HG02759 (cell line): ENCODE measurements around the gene P4HA2.
A peak's percentile ranks its signal among the peaks of the same experiment; 100 is the strongest.

Source experiments
- ATAC-seq: cut with Tn5 transposase; IDR thresholded peaks from one replicate; pipeline ENCODE4 v1.9.1; 2021; ENCODE audit warnings: mild to moderate bottlenecking, moderate library complexity; ENCODE audit not compliant: unreplicated experiment

The P4HA2 gene

DNA sequence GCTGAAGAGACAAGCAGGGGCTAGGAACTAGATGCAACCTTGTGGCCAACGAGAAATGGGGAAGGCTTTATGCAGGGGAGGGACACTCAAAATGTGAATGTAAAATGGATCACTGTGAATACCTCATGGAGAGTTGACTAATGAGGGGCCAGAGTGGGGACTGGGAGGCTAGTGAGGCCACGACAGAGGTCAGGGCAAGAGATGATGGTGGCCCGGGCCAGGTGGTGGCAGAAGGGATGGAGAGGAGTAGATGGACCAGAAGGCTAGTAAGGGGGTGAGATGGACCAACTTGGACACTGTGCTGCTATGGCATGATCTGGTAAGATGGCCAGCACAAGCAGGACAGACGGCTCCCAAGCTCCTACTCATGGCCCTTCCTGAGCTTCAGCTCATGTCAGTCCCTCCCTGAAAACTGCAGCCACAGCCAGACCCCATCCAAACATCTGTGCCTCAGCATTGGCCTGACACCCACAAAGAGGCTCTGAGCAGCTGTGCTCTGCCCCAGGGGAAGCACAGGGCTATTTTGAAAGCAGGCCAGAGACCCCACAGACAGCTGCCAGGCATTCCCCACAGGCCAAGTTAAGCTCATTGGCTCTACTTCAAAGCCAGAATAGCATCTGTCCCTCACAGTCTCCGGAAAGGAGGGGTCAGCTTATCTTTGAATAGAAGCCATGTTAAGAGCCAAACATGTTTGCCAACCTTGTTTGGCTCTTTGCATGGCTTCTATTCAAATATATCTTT lies 22.1 kb downstream of the P4HA2 start:
- ATAC-seq, result peak; percentile 73

- no peak for ATAC-seq
Measured at GRCh38 chr5:132204371-132205135, 23.1 kb downstream of the P4HA2 start.

DNA sequence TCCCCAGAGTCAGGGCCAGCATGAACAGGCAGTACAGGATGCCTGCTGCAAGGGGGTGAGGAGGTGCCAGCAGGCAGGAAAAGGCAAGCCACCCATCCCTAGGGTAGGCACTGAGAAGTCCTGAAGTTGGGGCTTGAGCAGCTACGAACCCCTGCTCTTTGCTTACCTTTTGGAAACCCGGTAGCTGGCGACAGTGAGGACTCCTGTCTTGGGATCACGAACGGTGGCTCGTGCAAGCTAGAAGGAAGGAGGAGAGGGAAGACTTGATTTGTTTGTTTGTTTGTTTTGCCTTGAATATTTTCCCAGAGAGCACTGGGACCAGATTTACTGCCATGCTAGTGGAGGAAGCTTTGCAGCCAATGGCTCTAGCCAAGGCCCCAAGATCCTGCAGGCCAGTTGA lies 23.7 kb downstream of the P4HA2 start:
- ATAC-seq, result no peak

DNA sequence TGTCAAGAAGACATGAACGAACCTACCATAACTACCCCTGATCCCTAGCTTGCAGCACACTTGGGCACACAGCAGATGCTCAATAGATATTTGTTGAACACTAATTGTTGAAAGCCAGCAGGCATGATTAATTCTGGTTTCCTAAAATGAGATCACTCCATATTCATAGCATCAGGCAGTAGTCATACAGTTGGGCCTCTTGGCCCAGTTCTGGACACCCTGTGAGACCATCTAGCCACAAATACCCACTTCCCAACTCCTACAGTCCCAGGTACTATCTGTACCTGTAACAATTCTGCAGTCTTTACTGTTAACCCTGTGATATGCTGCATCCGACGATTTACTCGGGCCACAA lies 24.2 kb downstream of the P4HA2 start:
- ATAC-seq, result peak; percentile 29

- ATAC-seq, result no peak
Measured at GRCh38 chr5:132202711-132203463, 24.8 kb downstream of the P4HA2 start.

GRCh38 chr5:132199116-132199680 lies 28.5 kb downstream of the P4HA2 start:
- no peak for ATAC-seq

- ATAC-seq, result no peak
Measured at GRCh38 chr5:132198571-132198970, 29.1 kb downstream of the P4HA2 start.

GRCh38 chr5:132195727-132196126 lies 31.9 kb downstream of the P4HA2 start:
- ATAC-seq, result no peak

DNA sequence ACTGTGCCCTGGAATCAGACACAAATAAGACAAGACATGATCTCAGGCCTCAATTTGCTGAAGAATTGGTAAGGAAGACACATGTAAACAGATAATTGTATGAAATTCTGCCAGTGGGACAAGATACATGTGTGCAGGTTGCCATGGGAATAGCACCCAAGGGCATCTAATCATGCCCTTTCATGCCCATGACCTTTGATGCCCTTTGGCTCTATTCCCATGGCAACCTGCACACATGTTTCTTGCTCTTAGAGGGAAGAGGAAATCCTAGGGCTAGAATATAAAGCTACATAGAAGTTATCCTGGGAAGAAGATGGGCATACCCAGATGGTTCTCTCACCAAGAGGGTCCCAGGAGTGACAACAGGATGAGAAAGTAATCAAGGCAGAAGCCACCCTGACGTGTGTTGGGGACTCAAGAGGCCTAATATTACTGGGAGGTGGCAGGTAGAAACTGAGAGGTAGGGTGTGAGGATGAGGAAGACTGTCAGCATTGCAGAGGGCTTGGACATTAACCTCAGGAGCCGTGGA lies 34.4 kb downstream of the P4HA2 start:
- ATAC-seq, result no peak

GRCh38 chr5:132190161-132190817 lies 37.4 kb downstream of the P4HA2 start:
- ATAC-seq, result peak; percentile 99

- no peak for ATAC-seq
Measured at GRCh38 chr5:132184588-132184987, 43.1 kb downstream of the P4HA2 start.

DNA sequence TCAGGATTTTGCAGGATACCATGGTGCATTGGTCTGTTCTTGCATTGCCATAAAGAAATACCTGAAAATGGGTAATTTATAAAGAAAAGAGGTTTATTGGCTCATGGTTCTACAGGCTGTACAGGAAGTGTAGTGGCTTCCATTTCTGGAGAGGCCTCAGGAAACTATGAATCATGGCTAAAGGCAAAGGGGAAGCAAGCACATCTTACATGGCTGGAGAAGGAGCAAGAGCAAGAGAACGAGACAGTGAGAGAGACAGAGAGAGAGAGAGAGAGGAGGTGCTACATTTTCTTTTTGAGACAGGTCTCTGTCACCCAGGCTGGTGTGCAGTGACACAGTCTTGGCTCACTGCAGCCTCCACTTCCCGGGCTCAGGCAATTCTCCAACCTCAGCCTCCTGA lies 43.9 kb downstream of the P4HA2 start:
- ATAC-seq, result no peak

GRCh38 chr5:132182359-132183040 lies 45.2 kb downstream of the P4HA2 start:
- no peak for ATAC-seq

GRCh38 chr5:132181011-132181629 lies 46.5 kb downstream of the P4HA2 start:
- ATAC-seq, result no peak

DNA sequence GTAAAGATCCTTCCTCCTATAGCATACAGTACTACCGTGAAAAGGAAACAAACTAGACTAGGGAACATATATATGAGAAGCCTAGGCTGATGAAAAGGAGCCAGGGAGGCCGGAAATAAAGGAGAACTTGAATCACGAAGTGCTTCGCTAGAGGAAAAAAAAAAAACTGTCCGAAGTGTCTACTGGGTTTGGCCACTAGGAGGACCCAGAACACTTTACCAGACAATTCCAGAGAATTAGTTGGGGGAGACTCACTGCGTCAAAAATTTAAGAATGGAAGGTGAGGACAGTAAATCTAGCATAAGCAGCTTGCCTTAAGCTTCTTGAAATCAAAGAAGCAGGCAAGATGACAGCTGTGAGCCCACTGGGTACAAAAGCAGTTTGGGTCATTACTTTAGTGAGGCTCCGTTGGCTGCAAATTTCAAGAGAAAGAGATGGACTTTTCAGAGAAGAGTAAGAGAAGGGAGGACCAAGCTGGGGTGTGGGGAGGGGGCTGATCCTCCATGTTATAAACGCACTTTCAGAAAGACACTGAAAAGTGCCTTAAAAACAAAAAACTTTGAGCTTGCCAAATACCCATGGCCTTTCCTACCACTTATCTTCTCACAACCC lies 47.4 kb downstream of the P4HA2 start:
- no peak for ATAC-seq

DNA sequence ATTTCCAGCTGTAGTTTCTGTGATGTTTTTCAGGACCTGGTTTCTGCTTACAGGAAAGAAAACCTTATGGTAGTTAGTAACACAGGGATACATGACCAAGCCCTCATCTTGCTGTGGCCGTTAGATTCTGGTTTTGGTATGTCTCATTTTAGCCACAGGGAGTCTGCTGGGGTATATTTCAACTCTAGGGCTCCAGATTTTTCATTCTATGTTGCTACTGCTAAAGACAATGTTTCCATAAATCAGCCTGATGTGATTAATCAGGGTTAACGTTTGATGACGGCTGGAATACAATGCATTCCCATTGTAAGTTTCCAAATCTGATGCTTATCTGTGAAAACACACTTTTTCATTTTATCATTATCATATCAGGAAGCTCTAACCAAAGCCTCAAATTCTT lies 48.2 kb downstream of the P4HA2 start:
- ATAC-seq, result peak; percentile 49

- ATAC-seq, result no peak
Measured at GRCh38 chr5:132177691-132178149, 49.9 kb downstream of the P4HA2 start.

DNA sequence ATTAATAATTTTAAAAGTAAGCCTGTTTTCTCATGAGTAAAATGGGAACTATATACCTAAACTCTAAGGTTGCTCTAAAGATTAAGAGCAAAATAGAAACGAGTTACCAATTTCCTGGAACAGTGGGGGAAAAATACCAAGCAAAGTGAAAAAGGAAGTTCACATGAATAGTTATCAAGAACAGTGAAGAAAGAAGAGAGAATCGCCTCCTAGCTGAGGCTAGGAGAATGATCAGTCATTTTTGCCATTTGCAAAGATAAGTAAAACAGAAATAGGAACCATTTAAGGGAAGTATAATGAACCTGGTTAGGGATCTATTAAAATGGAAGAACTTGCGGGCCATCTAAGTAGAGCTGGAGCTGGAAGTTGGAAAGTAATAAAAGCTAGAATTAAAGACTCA lies 50.7 kb downstream of the P4HA2 start:
- ATAC-seq, result peak; percentile 59

- no peak for ATAC-seq
Measured at GRCh38 chr5:132176521-132176945, 51.1 kb downstream of the P4HA2 start.
